Measurements from ENCODE around the gene LACTBL1.
"Not testable (repeated sequence)": the region's sequence is repeated elsewhere in the genome, so short reads cannot be mapped to it uniquely, and the experiment has no call there.

LACTBL1 gene

GRCh38 chr1:23018661-23019093 is 46.0 kb upstream of the LACTBL1 start:
- ChIA-PET CTCF (interaction anchor here (1.7 kb wide), 1 partner anchor 166 kb away, joined by 4 read pairs; no protein-coding TSS in a partner anchor), POLR2A (no interaction called here)
- no peak for DNase-seq (ENCODE audit: extremely low spot score)
- TF ChIP-seq CTCF (IDR thresholded peaks at IDR 0.05; ENCODE audit: control extremely low read depth, extremely low read depth, low read depth, missing control alignments): no peak

- DNase-seq (ENCODE audit: extremely low spot score): no peak
- CTCF ChIA-PET: no interaction called here
- no peak for TF ChIP-seq CTCF (IDR thresholded peaks at IDR 0.05; ENCODE audit: control extremely low read depth, extremely low read depth, low read depth, missing control alignments)
- POLR2A ChIA-PET: no interaction called here
Measured at GRCh38 chr1:23013657-23014056, 41.0 kb upstream of the LACTBL1 start.

- POLR2A ChIA-PET; DNase-seq (ENCODE audit: extremely low spot score): not testable (repeated sequence)
- CTCF ChIA-PET: interaction anchor here (1.0 kb wide), 1 partner anchor 14 kb away, joined by 4 read pairs; no protein-coding TSS in a partner anchor
Measured at GRCh38 chr1:23010025-23010424, 37.4 kb upstream of the LACTBL1 start.

- POLR2A ChIA-PET: no interaction called here
- DNase-seq (ENCODE audit: extremely low spot score): no peak
- CTCF ChIA-PET: no interaction called here
- TF ChIP-seq CTCF (IDR thresholded peaks at IDR 0.05; ENCODE audit: control extremely low read depth, extremely low read depth, low read depth, missing control alignments): no peak
Measured at GRCh38 chr1:23008901-23009300, 36.2 kb upstream of the LACTBL1 start.

GRCh38 chr1:23007106-23007505 is 34.4 kb upstream of the LACTBL1 start:
- no peak for DNase-seq (ENCODE audit: extremely low spot score)
- no peak for TF ChIP-seq CTCF (IDR thresholded peaks at IDR 0.05; ENCODE audit: control extremely low read depth, extremely low read depth, low read depth, missing control alignments)
- ChIA-PET CTCF (no interaction called here), POLR2A (no interaction called here)

GRCh38 chr1:23004769-23005168 is 32.1 kb upstream of the LACTBL1 start:
- CTCF ChIA-PET; POLR2A ChIA-PET; DNase-seq (ENCODE audit: extremely low spot score): not testable (repeated sequence)

- no peak for DNase-seq (ENCODE audit: extremely low spot score)
Measured at GRCh38 chr1:23004112-23004511, 31.4 kb upstream of the LACTBL1 start.

GRCh38 chr1:23002218-23002617 is 29.6 kb upstream of the LACTBL1 start:
- POLR2A ChIA-PET; DNase-seq (ENCODE audit: extremely low spot score); CTCF ChIA-PET: not testable (repeated sequence)

More at GRCh38 chr1:23004112-23004511, 31.4 kb upstream of the LACTBL1 start:
- no peak for TF ChIP-seq CTCF (IDR thresholded peaks at IDR 0.05; ENCODE audit: control extremely low read depth, extremely low read depth, low read depth, missing control alignments)
- ChIA-PET CTCF (no interaction called here), POLR2A (no interaction called here)

GRCh38 chr1:23000133-23000532 is 27.5 kb upstream of the LACTBL1 start:
- DNase-seq (ENCODE audit: extremely low spot score): not testable (repeated sequence)

GRCh38 chr1:22997528-22997927 is 24.9 kb upstream of the LACTBL1 start:
- DNase-seq (ENCODE audit: extremely low spot score); CTCF ChIA-PET; POLR2A ChIA-PET: not testable (repeated sequence)

More at GRCh38 chr1:23000133-23000532, 27.5 kb upstream of the LACTBL1 start:
- CTCF ChIA-PET, POLR2A ChIA-PET: not testable (repeated sequence)

Data from GM10248 (cell line).